GM18867 (cell line): Measurements from ENCODE around the gene KRTAP20-1.

Experiments used
- ATAC-seq: cut with Tn5 transposase; IDR thresholded peaks from one replicate; pipeline ENCODE4 v1.9.1; 2021; ENCODE audit warnings: mild to moderate bottlenecking, moderate library complexity; ENCODE audit not compliant: unreplicated experiment

The KRTAP20-1 gene

GRCh38 chr21:30616125-30616524, at the start of gene KRTAP20-1:
Gene KRTAP20-1 (plus strand): TSS chr21:30616425. CDS start chr21:30616455, 30 bp downstream.
- ATAC-seq = no peak

GRCh38 chr21:30567617-30568016, 48.6 kb upstream of the KRTAP20-1 start:
- ATAC-seq = no peak

- ATAC-seq = no peak
Measured at GRCh38 chr21:30577766-30578165, 38.5 kb upstream of the KRTAP20-1 start.

DNA sequence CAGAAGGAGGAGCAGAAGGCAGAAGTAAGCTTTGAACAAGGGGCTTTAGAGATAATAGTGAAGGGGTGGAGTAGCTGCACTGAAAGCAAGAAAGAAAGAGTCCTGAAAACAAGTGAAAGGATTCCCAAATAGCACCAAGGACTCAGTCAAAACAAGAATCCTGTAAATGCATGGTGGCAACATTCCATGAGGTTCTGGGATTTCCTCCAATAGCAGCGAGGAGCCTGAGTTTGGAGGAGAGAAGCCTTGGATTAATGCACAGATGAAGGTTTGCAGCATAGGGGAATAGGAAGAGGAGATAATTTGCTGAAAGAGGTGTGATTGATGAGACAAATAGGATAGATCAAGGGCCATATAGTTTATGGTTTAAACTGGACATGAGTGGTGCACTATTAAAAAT, 36.9 kb upstream of the KRTAP20-1 start:
- no peak for ATAC-seq

DNA sequence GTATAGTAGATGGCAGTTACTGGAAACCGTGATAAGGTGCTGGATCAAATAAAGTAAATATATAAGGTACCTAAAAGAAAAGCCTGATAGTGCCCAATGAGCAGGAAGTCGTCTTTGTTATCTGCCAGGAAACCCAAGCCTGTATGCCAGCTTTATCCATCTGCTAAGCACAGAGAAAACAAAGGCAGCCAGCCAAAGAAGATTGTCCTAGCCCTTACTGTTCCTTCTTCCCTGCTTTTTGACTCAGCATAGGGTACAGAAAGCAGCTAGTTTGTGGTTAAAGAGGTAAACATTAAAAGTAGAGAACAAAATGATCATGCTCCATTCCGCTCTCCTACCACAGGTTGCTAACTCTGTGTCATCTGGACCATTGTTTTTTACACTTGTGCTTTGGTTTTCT, 36.1 kb upstream of the KRTAP20-1 start:
- no peak for ATAC-seq

GRCh38 chr21:30582870-30583269, 33.4 kb upstream of the KRTAP20-1 start:
- no peak for ATAC-seq

- ATAC-seq = no peak
Measured at GRCh38 chr21:30590297-30590696, 25.9 kb upstream of the KRTAP20-1 start, which contains the start of gene KRTAP22-2. Gene KRTAP22-2 (minus strand): TSS chr21:30590397.

GRCh38 chr21:30592140-30592539, 24.1 kb upstream of the KRTAP20-1 start, which contains the start of gene KRTAP6-3:
Gene KRTAP6-3 (plus strand): TSS chr21:30592440. CDS start chr21:30592446, 6 bp downstream.
- no peak for ATAC-seq

DNA sequence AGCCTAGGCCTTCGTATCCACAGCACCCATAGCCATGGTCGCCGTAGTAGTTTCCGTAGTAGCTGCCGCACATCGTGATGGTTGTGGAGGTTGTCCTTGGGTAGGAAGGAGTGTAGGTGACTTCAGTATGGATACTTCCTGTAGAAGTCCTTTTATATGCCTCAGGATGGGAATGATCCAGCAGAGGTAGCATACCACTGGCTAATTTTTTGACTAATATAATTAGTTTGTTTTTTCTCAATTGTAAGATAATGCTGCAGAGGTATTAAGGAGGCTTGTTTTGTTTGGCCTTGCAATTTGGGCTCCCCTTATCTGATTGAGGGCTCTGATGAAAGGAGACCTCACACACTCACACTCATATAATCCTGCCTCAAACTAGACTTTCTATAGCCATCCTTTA, 17.4 kb upstream of the KRTAP20-1 start, which contains the start of gene KRTAP6-2:
TSS of gene KRTAP6-2 (minus strand) at position 101 of the 400 bp plus-strand sequence. CDS start at position 73, 28 bp downstream.
- no peak for ATAC-seq

- ATAC-seq = no peak
Measured at GRCh38 chr21:30600787-30601186, 15.4 kb upstream of the KRTAP20-1 start, which contains the start of gene KRTAP22-1. Gene KRTAP22-1 (plus strand): TSS chr21:30601087.

- ATAC-seq = no peak
Measured at GRCh38 chr21:30605968-30606367, 10.3 kb upstream of the KRTAP20-1 start.

DNA sequence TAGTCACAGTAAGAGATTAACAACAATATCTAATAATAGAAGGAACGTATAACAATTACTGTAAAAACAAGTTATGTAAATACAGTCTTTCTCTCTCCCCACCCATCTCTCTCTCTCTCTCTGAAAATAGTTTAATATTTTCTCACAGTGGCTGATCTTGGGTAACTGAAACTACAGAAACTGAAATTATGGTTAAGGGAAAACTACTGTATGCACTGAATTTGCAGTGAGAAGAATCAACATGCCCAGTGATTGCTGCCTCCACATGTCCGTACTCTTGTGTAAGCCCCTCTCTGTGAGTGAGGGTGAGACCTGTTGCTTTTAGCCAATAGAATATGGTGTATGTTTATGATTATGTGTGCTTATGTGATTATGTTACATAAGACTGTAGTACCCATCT, 4.1 kb upstream of the KRTAP20-1 start:
- ATAC-seq = no peak

- no peak for ATAC-seq
Measured at GRCh38 chr21:30613836-30614235, 2.4 kb upstream of the KRTAP20-1 start, which contains the start of gene KRTAP6-1. Gene KRTAP6-1 (minus strand): TSS chr21:30613930. CDS start chr21:30613904, 26 bp downstream.

DNA sequence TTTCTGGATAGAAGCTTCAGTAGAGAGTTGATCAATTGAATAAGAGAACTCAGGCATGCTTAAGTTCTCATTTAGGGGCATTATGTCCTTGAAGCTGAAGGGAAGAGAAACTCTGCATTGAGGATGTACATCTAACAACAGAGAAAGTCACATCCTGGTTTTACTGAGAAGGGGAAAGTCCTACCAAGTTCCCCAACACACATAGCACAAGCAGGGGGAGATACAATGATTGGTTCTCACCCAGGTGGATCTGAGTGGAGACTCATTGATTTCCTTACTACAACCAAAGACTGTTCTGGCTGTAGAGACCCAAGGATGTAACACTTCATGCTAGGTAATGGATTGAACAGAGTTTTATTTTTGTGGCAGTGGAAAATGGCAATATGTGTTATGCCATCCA, 1.0 kb upstream of the KRTAP20-1 start:
- no peak for ATAC-seq

GRCh38 chr21:30620080-30620479, 3.9 kb downstream of the KRTAP20-1 start:
- ATAC-seq = no peak

DNA sequence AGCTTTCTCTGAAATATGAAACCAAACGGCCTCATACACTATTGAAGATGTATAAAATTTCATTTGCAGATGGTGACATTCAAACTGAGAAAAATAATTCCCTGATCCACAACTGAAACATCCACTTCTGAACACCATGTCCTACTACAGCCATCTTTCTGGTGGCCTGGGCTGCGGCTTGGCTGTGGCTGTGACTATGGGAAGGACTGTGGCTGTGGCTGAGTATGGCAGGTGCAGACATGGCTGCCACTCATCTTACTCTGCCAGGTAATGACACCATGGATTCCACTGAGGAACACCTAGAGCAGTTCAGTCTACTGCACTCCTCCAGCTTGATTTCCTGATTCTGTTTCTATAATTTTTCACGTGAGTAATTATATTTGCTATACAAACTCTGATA, 4.3 kb downstream of the KRTAP20-1 start, which contains the start of gene KRTAP20-4:
TSS of gene KRTAP20-4 (plus strand) at position 106 of the 400 bp plus-strand sequence.
- no peak for ATAC-seq

DNA sequence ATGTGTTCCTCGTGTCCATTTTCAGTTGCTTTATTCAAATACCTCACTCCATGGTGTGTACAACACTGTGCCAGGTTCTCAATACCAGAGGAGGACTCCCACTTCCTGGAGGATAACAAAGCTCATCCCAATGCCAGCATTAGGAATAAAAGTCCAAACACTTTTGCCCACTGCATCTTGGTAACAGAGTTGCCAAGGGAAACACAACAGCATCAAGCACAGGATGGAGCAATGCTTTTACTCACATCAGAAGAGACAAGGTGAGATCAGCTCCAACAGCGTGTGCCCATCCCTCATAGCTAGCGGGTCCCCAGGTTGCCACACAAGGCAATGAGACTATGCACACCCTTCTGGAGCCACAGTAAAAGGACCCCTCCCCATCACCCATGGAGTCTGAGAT, 7.1 kb downstream of the KRTAP20-1 start:
- no peak for ATAC-seq

DNA sequence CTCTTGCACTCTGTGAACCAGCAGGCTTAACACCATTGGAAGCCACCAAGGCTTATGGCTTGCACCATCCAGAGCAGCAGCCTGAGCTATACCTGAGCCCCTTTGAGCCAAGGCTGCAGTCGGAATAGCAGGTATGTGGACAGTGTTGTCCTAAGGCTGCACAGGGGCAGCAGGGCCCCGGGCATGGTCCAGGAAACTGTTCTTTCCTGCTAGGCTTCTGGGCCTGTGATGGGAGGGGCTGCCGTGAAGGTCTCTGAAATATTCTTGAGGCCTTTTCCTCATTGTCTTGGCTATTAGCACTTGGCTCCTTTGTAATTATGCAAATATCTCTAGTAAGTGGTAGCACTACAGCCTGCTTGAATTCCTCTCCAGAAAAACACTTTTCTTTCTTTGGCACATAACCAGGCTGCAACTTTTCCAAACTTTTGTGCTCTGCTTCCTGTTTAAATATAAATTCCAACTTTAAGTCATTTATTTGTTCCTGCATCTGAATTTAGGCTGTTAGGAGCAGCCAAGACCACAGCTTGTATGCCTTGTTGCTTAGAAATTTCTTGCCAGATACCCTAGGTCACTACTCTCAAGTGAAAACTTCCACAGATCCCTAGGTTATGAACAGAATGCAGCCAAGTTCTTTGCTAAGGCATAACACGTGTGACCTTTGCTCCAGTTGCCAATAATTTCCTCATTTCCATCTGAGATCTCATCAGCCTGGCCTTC, 9.4 kb downstream of the KRTAP20-1 start:
- no peak for ATAC-seq

DNA sequence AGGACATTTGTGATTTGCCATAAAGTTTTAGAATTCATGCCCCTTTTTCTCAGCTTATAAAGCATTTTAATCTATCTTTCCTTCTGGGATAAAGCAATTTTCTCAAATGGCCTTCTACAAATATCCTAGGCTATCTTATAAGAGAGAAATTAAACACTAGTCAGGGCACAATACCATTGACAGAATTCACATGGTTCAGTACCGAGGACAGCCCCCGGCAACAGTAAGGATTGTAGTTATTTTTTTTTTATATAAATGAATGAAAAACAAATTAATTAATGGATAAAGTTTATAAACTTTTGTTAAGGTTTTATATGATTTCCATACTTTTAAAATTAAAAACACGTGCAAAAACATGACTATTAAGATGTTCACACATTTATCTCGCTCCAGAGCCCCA, 11.9 kb downstream of the KRTAP20-1 start:
- no peak for ATAC-seq

- no peak for ATAC-seq
Measured at GRCh38 chr21:30629200-30629599, 13.0 kb downstream of the KRTAP20-1 start.

DNA sequence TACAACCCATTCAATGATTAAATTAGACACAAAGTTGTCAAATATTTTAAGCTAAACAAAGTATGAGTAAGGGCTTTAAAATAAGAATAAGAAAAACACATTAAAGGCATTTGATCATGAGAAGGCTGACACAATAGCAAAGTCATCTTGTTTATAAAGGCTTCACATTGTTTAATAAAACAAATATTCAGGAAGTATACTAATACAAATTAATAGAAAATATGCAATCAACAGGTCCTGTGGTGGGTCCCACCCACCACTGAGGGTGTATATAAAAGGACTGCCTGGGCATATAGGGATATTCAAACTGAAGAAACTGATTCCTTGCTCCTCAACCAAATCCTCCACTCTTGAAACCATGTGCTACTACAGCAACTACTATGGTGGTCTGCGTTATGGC, 18.7 kb downstream of the KRTAP20-1 start, which contains the start of gene KRTAP20-2:
TSS of gene KRTAP20-2 (plus strand) at position 301 of the 400 bp plus-strand sequence. CDS start at position 359, 58 bp downstream.
- no peak for ATAC-seq

GRCh38 chr21:30638686-30639085, 22.5 kb downstream of the KRTAP20-1 start:
- ATAC-seq = no peak
